ENCODE data around the gene ATP1A2.

DNA sequence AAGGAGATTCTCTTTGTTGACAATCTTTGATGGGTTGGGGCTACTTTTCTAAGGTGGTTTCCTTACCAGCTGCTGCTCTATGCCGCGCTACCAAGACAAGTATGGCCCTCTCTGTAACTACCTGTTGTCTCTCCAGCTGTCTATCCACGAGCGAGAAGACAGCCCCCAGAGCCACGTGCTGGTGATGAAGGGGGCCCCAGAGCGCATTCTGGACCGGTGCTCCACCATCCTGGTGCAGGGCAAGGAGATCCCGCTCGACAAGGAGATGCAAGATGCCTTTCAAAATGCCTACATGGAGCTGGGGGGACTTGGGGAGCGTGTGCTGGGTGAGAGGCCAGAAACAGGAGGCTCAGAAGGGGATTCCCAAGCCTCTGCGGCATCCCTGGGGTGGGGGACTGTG lies 14.4 kb downstream of the ATP1A2 start:
- TF ChIP-seq POLR2AphosphoS5 (IDR thresholded peaks at IDR 0.05; ENCODE audit: low read depth, low read length) (no peak), SIN3A (IDR thresholded peaks at IDR 0.05; ENCODE audit: borderline replicate concordance, insufficient read depth, low read length) (no peak), TAF1 (IDR thresholded peaks at IDR 0.05; ENCODE audit: borderline replicate concordance, insufficient read depth, low read length) (no peak)
